Measurements from ENCODE around the gene GOLM1. TPM values are rescaled to one million over a fixed set of nuclear protein-coding genes. Genes with fewer than 3 reads are reported as not detected.

Gene GOLM1
- total and polyA plus RNA-seq, 2 donors, result 41.5 to 45.9 TPM

DNA sequence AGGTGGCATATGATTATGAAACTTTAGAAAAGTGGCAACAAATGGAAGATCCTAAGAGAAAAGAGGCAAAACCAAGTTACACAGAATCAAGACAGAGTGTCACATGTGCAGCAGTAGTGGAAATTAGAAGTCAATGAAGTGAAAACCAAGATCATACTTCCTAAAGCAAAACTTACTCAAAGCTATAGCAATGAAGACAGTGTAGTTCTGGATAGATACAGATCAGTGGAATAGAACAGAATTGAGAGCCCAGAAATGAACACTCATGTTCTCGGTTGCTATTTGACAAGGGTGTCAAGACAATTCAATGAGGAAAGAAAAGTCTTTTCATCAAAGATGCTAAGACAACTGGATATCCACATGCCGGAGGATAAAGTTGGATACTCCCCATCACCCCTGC lies 114.9 kb downstream of the GOLM1 start:
- H3K36me3 ChIP-seq (ENCODE audit: control insufficient read depth in 2 of 2, insufficient read depth in 2 of 2, low read length in 1 of 2), result peaks cover 8 to 27% of the 10 kb centered on the region in 2 donors
- no peak overlapping the region for H3K4me3 ChIP-seq (ENCODE audit: low read length in 2 of 2)
- no peak for DNase-seq (ENCODE audit: low read depth in 6 of 9, low spot score in 9 of 9)
- H3K27me3 ChIP-seq (ENCODE audit: control insufficient read depth in 2 of 2, insufficient read depth in 1 of 2, low read length in 1 of 2), result no peaks in the 10 kb centered on the region
- WGBS, result 98% methylated on average over 2 of the region's 2 CpGs
- no peaks in the 10 kb centered on the region for H3K9me3 ChIP-seq (ENCODE audit: control insufficient read depth in 2 of 2, insufficient read depth in 1 of 2, low read length in 1 of 2)
- no peak overlapping the region for H3K27ac ChIP-seq (ENCODE audit: low read depth in 1 of 2, low read length in 1 of 2)
- H3K4me1 ChIP-seq (ENCODE audit: control insufficient read depth in 2 of 2, insufficient read depth in 2 of 2, low read length in 2 of 2), result no peaks in the 10 kb centered on the region

GRCh38 chr9:85981369-85981768 lies 118.0 kb downstream of the GOLM1 start:
- peaks cover 15 to 44% of the 10 kb centered on the region in 2 donors for H3K36me3 ChIP-seq (ENCODE audit: control insufficient read depth in 2 of 2, insufficient read depth in 2 of 2, low read length in 1 of 2)
- H3K4me1 ChIP-seq (ENCODE audit: control insufficient read depth in 2 of 2, insufficient read depth in 2 of 2, low read length in 2 of 2), result no peaks in the 10 kb centered on the region
- WGBS, result 97% methylated on average over 3 of the region's 3 CpGs
- no peak overlapping the region for H3K27ac ChIP-seq (ENCODE audit: low read depth in 1 of 2, low read length in 1 of 2)
- no peaks in the 10 kb centered on the region for H3K27me3 ChIP-seq (ENCODE audit: control insufficient read depth in 2 of 2, insufficient read depth in 1 of 2, low read length in 1 of 2)
- H3K4me3 ChIP-seq (ENCODE audit: low read length in 2 of 2), result no peak overlapping the region
- H3K9me3 ChIP-seq (ENCODE audit: control insufficient read depth in 2 of 2, insufficient read depth in 1 of 2, low read length in 1 of 2), result no peaks in the 10 kb centered on the region
- DNase-seq (ENCODE audit: low read depth in 6 of 9, low spot score in 9 of 9), result no peak

DNA sequence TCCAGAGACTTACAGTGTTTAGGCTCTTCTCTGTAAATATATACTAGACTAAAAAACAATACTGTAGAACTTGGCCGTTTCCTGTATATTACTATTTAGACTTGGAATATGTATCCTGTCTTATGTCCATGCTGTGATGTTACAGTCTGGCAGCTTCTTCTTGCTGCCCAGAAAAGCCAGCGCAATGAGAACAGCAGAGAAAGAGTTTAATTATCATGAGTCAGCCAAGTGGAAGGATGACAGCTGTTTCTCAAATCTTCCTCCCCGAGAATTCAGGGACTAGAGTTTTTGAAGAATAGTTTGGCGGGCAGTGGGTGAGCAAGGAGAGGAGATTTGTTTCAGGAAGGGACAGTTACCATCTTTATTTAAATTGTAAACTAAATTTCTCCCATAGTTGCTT lies 120.9 kb downstream of the GOLM1 start:
- Histone ChIP-seq H3K27ac (ENCODE audit: low read depth in 1 of 2, low read length in 1 of 2) (no peak overlapping the region), H3K4me3 (ENCODE audit: low read length in 2 of 2) (no peak overlapping the region), H3K36me3 (ENCODE audit: control insufficient read depth in 2 of 2, insufficient read depth in 2 of 2, low read length in 1 of 2) (peaks cover 15 to 43% of the 10 kb centered on the region in 2 donors), H3K4me1 (ENCODE audit: control insufficient read depth in 2 of 2, insufficient read depth in 2 of 2, low read length in 2 of 2) (no peaks in the 10 kb centered on the region), H3K9me3 (ENCODE audit: control insufficient read depth in 2 of 2, insufficient read depth in 1 of 2, low read length in 1 of 2) (no peaks in the 10 kb centered on the region), H3K27me3 (ENCODE audit: control insufficient read depth in 2 of 2, insufficient read depth in 1 of 2, low read length in 1 of 2) (no peaks in the 10 kb centered on the region)
- 97% methylated on average over 4 of the region's 4 CpGs for WGBS
- no peak for DNase-seq (ENCODE audit: low read depth in 6 of 9, low spot score in 9 of 9)

Other genes with a start within 250 kb of the GOLM1 start
- 15.3 TPM for gene NAA35, start 158.4 kb downstream of the GOLM1 start, total RNA-seq
- gene NAA35, start 158.4 kb downstream of the GOLM1 start, polyA plus RNA-seq, result 13.9 TPM
- 0.19 TPM for gene C9orf153, start 160.1 kb upstream of the GOLM1 start, total RNA-seq
- gene C9orf153, start 160.1 kb upstream of the GOLM1 start, polyA plus RNA-seq, result 0.16 TPM
- 26.1 TPM for gene ISCA1, start 183.0 kb upstream of the GOLM1 start, total RNA-seq
- 36.0 TPM for gene ISCA1, start 183.0 kb upstream of the GOLM1 start, polyA plus RNA-seq

Data from thymus (tissue), 11 donors.